ENCODE measurements around the gene CLTC.

Gene CLTC

DNA sequence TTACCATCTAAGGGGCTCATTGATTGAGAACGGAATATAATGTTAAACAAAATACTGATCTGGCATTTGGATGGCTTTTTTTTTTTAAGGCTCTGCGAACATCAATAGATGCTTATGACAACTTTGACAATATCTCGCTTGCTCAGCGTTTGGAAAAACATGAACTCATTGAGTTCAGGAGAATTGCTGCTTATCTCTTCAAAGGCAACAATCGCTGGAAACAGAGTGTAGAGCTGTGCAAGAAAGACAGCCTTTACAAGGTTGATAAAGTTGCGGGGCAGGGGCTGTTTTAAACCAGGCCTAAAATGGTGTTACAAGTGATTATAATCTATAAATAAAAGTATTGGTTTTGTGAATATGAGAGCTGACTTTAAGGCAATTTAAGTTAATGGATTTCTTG is 65.3 kb downstream of the CLTC start:
- no peak for DNase-seq

DNA sequence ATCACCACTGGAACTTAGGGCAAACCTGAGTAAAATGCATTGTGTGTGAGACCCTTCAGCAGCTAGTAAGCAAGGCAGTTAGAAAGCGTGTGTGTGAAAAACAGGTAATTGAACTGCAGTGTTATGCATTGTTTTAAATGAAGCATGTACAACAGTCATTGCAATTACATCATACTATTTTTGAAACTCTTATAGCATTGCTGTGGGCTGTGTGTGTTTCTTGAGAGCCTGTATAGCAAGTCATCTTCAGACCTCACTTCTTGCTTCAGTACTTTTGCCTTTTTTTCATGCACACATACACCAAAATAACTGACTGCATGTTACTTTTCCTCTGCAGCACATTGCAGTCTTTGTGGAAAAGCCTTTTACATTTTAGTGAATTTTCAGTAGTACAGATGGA is 68.3 kb downstream of the CLTC start:
- no peak for DNase-seq

DNA sequence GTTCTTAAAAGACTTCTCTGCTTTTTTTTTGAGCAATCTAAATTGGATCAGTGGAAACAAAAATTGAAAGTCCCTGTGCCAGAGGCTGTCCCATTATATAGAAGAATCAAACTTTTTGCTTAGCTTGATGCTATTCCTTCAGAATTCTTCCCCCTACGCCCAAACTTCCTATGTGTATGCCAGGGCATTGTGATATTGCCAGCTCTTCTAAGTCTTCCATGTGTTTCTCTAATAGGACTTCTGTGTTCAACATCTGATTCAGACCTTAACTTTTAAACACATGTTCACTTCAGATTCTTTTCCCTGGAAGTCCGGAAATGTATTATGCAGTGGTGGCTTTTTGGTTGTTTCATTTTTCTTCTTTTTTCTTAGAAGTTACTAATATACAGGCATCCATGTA is 68.8 kb downstream of the CLTC start:
- no peak for DNase-seq

DNA sequence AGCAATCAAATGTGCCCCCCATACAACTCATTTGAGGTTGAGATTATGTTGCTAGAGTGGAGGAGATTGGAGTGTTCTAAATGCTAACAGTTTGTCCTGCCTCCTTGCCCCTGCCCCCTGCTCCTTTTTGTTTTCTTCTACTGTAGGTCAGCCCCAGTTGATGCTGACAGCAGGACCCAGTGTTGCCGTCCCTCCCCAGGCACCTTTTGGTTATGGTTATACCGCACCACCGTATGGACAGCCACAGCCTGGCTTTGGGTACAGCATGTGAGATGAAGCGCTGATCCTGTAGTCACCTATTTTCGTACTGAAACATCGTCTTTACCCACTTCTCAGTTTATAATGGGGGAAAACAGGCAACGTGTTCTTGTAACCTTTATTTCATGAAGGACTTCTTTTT is 73.9 kb downstream of the CLTC start:
- DNase-seq = no peak

DNA sequence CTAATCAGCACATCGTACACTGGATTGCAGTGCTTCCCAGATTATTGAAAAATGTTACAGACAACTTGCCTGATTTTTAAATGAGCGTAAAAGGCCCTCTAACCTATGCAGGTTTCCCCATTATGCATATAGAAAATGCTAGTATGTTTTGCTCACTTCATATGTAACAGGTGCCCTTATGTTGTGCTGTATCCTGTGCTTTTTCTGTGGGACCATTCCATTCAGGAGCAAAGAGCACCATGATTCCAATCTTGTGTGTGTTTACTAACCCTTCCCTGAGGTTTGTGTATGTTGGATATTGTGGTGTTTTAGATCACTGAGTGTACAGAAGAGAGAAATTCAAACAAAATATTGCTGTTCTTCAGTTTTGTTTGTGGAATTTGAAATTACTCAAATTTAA is 74.6 kb downstream of the CLTC start:
- no peak for DNase-seq

DNA sequence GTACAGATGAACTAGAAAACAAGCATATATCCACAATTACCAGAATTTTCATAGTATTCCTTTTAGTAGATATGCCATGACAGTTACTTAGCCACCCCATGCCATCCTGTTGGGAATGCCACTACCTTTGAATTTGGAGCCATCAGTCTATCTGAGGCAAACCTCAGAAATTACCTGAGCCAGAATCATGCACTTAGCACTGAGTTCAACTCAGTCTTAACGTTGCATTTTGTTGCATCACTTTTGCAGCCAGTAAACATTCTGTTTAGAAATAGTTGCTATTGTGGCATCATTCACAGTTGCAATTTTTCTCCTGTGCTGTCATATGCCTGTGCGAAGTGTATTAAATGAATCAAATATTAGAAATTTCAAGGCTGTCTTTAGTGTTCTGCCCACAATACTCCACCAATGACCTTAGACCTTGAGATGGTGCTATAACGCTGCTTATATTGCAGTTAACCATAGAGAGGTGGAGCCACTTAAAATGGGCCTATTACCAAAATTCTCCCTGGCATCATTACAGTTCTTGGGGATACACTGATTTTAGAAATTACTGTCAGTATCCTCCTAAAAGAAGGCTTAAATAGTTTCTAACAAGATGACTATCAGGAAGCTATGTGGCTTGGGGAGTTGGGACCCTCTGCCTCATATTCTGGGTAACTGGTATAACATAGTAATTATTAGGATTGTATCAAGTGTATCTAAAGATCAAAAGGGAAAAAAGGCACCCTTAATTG is 76.4 kb downstream of the CLTC start:
- no peak for DNase-seq

DNA sequence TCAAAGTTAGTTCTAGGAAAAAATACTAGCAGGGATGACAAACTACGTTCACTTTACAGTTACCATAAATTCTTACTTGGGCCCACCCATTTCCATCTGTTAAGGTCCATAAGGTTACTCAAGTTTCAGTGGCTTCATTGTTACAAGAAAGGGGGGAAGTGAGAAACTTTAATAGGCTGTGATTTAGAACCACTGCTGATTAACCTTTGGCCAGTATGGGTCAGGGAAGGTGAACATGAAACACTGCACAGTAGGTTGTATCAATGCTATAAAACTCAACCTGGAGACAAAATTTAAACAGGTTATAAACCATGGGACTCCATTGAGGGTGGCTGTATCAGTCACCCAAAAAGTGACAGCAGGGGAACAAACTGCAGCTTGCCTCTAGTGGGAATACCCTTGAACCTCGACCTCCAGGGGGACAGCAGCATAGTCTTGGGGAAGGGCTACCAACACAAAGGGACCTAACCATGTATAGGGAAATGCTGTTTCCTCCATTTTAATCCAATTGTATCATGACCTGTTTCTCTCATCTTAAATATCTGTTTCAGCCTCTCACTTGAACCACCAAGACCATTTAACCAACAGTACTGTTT is 77.1 kb downstream of the CLTC start:
- DNase-seq = no peak

DNA sequence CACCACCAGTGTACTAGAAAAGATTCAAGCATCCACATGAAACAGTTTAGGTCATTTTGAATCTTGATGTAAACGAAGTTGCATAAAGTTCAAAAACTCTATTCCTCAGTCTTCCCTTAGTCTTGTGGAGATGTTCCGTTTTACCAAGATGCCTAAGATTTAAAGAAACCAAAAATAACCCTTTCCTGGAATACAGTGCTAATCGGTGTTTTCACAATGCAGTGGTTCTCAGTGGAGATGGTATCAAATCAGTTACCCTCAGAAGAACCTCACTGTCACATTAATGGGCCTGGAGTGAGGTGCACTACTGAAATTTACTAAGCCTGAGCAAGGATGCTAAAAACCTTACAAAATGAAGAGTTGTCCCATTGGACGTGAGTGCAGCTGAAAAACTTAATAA is 78.4 kb downstream of the CLTC start:
- no peak for DNase-seq

DNA sequence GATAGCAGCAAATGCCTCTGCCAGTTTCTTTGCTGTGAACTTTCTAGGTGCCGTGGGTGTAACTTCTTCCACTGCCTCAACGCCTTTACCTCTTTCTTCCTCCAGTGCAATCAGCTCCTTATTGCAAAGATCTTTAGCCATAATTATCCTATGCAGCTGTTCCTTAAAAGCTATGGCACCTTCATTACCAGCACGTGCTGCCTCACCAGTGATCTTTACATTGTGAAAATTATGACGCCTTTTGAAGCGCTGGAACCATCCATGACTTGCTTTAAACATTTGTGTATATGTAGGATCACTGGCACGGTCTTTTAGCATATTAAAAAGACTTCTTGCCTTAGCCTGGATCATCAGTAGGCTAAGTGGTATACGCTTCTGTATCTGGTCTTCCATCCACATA is 79.5 kb downstream of the CLTC start:
- DNase-seq = no peak

DNA sequence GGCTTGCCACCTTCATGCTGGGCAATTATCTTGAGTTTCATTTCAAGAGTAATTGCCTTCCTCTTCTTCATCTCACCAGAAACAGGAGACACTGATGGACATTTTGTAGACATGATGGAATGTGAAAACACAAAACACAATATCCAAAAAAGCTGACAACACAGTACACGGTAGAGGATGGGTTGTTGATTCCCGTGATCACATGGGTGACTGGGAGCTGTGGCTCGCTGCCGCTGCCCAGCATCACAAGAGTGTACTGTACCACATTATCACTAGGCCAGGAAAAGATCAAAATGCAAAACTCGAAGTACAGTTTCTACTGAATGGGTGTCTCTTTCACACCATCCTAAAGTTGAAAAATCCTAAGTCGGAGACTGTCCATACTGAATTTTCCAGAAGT is 80.1 kb downstream of the CLTC start:
- DNase-seq = no peak

DNA sequence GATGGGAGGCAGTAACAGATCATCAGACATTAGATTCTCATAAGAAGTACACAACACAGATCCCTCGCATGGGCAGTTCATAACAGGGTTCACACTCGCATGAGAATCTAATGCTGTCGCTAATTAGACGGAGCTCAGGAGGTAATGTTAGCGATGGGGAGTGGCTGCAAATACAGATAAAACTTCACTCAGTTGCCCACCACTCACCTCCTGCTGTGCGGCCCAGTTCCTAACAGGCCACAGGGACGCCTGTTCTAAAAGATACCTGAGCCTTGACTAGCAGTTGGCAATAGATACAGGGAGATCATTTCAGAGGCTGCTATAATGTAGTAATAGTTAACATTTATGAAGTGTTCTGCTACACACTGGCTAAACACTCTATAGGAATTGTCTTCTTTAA is 82.6 kb downstream of the CLTC start:
- DNase-seq = no peak

DNA sequence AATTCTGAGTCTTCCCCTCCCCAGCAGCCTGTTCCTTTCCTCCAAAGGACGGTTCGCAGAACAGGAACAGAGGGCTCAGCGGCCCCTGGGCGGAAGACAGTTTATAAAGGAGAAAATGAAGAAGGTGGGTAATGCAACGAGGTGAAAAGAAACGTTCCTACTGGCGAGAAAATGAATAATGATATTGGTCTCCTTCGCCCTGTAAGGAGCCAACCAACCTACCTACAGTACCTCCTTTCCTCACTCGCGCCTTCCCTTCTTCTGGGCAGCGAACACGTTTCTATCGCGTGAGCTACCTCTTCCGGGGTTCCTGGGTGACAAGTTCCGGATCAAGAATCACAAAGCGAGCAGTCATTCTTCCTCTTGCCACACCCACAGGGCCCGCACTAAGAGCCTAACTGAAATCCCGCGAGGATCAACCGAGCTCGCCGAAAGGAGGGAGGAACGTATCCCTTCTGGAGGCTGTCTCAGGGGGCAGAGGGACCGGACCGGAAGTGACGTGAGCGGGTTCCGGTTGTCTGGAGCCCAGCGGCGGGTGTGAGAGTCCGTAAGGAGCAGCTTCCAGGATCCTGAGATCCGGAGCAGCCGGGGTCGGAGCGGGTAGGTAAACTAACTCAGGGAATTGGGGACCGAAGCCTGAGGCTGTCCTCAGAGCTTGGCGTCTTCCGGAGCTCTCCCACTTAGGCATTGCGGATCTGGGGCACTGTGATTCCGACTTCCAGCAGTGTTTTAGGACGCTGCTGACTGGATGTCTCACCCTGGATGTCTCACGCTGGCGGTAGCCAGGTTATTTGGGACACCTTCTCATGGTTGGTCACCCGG is 87.7 kb downstream of the CLTC start, which contains the start of the genes PTRH2 and VMP1:
PTRH2 (minus strand) TSS at position 282 of the 822 bp plus-strand sequence. CDS start 9,452 bp downstream, outside the sequence.
VMP1 (plus strand) TSS at position 506 of the 822 bp plus-strand sequence. CDS start 23,793 bp downstream, outside the sequence.
- peak; percentile 77 to 91 (median 84) for DNase-seq

DNA sequence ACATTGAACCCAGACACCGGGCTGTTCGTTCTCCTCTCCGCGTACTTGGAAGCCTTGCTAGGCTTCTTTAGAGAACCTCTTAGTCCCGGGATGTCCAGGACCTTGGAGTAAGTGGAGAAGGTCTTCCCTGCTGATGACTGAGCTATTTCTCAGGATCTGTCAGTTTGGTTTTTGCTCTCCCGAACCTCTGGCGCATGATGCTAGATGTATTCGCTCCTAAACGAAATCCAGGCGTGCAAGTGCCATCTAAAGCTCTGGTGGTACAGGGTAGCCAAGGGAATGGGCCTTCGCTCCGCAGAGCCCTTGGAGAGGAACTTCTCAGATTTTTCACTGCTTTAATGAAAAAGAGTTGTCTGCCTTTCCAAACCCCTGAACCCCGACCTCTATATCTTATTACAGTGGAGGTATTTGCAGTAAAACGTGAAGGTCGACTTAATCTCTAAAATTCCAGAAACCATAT is 88.3 kb downstream of the CLTC start:
- DNase-seq = peak in 1 of 6 experiments; percentile 13

DNA sequence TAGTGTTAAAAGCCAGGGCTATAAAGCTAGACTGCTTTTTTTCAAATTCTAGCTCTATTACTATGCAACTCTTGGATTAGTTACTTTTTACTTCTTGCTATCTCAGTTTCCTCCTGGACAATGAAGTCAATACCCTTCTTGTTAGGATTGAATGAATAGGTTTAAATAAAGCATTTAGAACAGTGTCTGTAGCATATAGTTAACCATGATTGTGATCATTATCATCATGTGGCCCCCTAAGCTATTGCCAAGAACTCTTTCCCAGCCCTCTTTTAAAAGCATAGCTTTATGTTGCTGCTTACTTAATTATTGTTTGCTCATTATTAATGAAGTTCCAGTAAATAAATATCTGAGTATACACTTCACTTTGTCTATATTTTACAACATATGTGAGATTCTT is 92.2 kb downstream of the CLTC start:
- no peak for DNase-seq

DNA sequence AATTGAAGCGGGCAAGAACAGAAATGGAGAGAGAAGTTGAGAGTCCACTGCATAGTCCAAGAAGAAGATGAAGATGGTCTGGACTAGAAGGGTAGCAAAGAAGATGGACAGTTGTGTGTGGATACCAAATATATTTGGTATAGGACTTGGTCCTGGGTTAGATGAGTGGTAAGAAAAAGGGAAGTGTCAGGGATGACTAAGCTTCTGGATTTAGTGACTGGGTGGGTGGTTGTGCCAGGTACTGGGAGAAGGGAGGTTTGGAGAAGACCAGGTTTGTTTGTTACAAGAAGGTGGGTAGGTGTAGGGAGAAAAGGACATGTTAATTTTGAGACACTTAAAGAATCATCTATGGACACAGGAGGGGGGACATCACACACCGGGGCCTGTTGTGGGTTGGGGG is 93.2 kb downstream of the CLTC start:
- no peak for DNase-seq

DNA sequence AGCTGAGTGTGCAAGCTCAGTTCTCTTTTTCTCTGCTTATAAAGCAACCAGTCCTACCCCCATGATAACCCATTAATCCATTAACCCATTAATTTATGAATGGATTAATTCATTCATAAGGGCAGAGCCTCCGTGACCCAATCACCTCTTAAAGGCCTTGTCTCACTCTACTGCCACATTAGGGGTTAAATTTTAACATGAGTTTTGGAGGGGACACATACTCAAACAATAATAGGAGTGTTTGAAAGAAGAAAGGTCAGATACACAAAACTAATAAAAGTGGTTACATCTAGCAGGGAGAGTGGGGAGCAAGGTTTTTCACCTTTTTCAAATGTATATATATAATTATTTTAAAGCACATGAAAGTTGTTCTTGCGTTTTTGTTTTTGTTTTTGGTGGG is 94.6 kb downstream of the CLTC start:
- no peak for DNase-seq

DNA sequence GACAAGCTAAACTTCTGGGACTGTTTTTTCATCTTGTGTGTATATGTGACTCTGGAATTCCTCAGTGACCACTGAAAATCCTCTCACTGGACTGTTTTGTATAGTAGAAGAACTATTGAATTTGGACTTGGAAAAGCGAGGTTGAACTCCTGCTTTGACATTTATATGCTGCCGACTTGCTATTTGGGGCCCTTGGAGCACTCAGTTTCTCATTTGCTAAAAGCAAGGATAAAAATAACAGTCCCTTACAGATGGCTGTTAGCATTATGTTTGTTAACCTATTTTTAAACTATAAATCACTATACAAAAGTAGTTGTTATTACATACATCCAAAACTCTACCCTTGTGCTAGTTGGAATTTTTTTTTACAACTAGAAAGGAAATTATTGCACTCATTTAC is 96.7 kb downstream of the CLTC start:
- no peak for DNase-seq

DNA sequence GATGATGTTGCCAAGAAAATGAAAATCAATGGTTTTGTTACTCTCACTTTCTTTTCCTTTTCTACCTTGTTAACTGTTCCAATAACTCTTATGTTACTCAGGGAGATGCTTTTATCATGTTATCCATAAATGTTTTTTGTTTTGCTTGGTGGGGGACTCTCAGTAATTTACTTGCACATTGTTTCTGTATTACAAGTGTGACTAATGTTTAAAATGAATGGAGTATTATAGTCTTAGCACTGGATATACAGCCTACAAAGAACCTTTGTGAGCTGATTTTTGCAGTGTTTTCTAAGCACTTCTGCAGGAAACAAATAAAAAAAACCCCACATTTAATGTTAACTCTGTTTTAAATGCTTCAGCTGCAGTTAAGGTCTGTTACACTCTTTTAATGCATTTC is 99.8 kb downstream of the CLTC start:
- no peak for DNase-seq

DNA sequence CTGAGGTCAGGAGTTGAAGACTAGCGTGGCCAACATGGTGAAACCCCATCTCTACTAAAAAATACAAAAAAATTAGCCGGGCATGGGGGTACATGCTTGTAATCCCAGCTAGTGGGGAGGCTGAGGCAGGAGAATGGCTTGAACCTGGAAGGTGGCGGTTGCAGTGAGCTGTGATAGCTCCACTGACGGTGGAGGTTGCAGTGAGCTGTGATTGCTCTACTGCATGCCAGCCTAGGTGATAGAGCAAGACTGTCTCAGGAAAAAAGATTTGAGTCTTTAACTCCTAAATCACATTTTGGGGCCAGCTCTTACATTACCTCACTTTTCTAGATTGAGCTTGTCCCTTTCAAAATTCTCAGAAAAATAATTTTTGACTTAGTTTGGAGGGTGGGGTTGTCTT is 102.9 kb downstream of the CLTC start:
- no peak for DNase-seq

DNA sequence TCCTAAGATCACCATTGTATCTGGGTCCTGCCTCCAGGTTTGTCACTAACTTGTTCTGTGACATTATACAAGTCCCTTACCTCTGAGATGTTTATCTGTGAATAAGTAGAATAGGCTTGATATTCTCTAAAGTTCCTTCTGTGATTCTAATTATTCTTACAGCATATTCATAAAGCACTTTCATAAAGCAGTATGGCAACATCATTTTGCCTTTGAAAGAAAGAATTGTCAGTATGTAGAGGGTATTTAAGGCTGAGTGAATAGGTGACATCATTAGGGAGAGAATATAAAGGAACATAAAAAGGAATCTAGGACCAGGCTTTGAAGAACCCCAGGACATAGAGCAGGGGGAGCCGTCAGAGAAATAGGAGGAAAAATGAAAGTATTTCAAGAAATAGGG is 103.3 kb downstream of the CLTC start:
- DNase-seq = no peak

DNA sequence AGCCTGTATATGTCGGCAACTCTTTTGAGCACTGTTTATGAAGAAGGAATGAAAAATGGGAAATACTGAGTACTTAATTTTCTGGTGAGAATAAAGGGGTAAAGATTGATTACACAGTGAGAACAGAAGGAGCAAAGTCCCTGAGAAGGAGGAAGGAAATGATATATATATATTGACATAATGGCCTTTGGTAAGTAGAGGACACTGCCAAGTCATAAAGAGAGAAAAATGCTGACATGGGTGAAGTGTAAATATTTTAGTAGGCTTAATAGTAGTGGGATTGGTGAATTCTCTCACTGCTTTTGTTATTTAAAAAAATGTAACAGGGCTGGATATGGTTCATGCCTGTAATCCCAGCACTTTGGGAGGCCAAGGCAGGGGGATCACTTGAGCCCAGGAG is 103.9 kb downstream of the CLTC start:
- no peak for DNase-seq

DNA sequence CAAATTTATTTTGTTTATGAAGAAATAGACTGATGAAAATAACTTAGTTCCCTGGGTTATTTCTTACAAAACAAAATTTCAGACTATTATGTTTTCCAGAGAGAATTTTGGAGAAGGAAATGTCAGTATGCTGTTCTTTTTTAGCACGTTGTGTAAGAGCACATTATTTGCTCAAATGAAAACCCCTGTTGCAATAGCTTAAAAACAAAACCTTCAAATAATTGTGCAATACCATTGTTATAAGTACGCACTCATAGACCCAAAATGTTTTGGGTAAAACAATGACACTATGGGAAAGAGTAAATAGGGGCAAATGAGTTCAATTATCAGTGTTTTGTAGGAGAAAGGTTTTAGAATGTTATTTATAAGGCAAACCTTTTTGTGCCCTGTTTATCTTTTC is 106.0 kb downstream of the CLTC start:
- DNase-seq = no peak

DNA sequence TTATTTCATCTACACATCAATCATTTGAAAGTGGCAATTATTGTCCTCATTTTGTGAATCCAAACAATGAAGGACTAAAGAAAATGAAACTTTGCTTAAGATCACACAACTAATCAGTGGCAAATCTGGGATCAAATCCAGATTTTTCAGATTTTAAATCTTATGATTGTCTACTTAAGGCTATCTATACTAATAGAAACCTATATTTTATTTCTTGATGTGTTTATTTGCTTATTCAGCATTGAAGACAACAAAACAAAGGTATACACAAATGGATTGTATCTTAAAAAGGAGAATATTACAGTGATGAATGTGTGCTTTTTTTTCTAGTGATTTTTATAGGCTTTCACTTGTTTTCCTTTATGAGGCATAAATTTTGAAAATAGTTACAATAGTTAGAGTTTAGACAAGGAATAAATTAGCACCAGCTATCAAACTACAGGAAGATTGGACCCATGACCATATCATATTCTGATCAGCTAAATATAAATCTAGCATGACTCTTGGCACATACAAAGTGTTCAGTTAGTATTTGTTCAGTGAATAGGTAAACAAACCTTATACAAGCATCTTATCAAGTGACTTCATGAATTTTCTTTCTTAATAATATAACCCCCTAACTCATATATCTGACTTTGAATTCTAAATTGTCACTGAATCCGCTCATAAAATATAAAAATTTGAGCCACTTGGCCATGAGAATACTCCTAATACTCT is 108.3 kb downstream of the CLTC start:
- no peak for DNase-seq
